HG03565 (cell line): ENCODE results near the gene LCN9.
"Not testable (repeated sequence)": the region's sequence is repeated elsewhere in the genome, so short reads cannot be mapped to it uniquely, and the experiment has no call there.

Source experiments
- ATAC-seq: cut with Tn5 transposase; IDR thresholded peaks from one replicate; pipeline ENCODE4 v1.9.1; 2021; ENCODE audit warnings: mild to moderate bottlenecking, moderate library complexity; ENCODE audit not compliant: unreplicated experiment

LCN9 gene

DNA sequence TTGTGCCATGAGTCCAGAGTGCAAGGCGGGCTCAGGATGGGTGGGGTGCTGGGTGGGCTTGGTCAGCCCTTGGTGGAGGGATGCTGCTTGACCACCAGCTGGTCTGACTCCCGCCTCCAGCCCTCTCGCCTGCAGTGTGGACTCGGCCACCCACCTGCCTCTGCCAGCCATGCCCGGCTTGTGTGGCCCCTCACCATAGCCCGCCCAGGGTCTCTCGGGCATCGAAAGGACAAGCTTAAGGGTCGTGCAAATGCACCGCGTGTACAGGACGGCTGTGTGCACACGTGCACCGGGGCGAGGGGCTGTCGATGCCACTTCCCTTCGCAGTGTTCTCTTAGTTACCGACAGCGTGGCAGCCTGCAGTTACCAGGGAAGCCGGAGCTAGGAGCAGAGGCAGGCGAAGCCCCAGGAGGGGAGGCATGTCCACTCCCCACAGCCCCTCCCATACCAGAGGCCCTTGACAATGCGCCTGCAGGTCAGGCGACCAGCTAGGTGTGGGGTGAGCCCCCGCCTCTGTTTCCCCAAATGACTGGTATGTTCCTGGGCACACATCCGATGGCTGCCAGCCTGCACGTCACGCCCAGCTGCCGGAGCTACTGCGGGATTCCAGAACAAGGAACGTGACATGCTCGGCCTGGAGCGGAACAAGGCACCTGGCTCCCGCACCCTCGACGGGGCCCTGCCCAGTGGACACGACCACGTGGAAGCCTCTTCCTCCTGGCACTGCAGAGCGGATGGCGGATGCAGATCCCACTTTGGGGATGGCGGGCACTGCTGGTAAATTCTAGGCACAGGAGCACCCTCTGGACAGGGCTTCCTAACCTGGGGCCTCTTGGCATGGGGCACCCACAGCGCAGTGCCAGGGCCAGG is 7.8 kb downstream of the LCN9 start:
- no peak for ATAC-seq

DNA sequence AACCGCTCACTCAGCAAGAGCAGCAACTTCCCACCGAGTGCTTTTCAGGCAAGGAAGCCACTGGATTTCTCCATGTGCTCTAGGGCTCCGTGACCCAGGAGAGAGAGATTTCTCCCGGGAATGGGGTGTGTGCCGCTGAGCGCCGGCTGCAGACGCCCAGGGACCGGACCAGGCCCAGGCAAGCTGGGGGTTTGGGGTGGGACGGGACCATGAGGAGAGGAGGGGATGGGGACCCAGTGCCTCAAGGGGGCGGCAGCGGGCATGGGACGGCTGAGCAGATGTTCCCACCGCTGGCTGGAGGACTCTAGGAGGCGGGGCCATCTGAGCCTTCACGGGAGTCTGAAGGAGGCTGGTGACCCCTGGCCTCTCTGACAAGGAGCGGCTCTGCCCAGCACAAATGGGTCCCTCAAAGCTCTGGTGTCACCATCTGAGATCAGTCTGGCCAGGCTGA is 8.5 kb downstream of the LCN9 start:
- no peak for ATAC-seq

GRCh38 chr9:135672786-135673185 is 9.7 kb downstream of the LCN9 start:
- not testable (repeated sequence) for ATAC-seq

- no peak for ATAC-seq
Observed at GRCh38 chr9:135673941-135674340, 10.8 kb downstream of the LCN9 start.

DNA sequence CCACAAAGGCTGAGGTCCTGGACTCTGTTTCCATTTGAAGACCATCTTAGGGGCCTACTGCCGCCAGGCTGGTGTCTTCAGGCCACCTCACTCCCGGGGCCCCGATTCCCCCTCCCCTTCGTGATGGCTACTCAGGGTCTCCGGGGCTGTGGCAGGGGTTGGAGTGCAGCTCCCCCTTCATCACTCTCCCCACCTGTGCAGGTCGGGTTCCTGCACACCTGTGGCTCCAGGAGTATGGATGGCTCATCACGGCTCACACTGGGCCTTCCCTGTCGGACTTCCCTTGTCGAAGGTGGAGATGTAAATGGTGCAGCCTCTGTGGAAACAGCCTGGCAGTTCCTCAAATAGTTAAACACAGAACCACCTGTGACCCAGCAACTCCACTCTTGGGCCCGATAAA is 11.9 kb downstream of the LCN9 start:
- no peak for ATAC-seq

DNA sequence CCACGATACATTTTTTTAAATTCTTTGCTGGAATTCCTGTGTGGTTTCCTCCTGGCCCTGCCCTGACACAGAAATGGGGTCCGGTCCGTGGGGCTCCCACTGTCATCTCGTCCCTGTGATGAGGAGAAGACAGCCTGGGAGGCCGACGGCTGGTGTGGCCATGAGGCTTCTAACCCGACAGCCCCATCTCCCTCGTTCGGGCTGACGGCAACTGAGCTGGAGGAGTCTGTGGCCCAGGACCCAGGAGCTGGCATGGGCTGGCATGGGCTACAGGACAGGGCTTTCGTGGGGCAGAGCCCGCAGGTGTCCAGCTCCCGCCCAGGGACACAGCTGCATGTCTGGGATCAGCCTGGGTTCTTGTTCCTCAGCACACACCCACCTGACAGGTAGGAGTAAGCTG is 13.8 kb downstream of the LCN9 start:
- ATAC-seq = no peak

DNA sequence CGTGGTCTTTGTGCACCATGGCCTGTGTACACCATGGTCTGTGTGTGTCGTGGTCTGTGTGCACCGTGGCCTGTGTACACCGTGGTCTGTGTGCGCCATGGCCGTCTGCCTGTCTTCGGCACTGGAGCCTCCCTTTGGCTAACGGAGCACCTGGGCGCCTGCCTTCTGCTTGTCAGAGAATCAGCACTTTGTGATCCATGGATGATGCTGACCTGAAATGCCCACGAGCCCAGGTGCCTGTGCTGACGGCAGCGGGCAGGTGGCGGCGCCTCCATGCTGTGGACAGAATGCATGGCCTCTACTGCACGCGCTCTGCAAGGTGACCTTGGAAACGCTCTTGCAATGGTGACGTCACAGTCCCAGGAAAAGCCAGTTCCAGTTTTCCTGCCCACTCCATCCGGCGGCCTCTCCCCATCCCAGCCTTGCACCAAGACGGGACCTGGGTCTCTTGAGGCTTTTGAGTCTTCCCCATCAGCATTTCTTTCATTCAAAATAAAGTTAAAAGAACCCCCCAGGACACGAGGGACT is 14.6 kb downstream of the LCN9 start:
- ATAC-seq = no peak

- no peak for ATAC-seq
Observed at GRCh38 chr9:135678236-135679017, 15.3 kb downstream of the LCN9 start.

DNA sequence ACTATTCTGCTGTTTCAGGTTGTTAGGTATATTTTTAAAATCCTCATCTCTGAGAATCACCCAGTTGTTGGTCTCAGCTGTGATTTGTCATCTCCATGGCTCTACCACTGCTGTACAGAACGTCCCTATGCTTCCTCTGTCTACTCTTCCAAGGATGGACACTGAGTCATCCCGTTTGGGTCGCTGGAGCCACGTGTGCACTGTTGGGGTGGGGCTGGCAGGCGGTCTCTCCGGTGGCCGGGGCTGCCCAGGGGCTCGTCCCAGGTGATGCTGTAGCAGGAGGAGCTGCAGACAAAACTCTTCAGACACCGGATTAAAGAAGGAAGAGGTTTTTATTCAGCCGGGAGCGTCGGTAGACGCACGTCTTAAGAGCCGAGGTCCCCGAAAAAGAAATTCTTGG is 16.9 kb downstream of the LCN9 start:
- no peak for ATAC-seq

DNA sequence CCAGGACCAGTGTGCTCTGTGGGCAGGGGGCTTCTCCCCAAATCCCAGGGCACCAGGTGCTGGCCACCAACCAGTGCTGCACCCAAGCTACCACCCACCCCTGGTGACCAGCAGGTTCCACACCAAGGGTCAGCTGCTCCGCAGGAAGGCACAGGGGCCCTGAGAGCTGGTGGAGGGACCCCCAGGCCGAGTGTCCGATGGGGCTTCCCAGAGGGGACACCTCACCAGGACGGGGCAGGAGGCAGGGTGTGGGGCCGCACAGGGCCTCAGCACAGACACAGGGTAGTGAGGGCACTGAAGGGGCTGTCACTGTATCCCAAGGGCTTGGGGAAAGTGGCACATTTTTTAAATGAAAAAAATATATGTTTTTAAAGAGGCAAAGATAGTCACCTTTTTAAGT is 18.1 kb downstream of the LCN9 start:
- ATAC-seq = no peak

DNA sequence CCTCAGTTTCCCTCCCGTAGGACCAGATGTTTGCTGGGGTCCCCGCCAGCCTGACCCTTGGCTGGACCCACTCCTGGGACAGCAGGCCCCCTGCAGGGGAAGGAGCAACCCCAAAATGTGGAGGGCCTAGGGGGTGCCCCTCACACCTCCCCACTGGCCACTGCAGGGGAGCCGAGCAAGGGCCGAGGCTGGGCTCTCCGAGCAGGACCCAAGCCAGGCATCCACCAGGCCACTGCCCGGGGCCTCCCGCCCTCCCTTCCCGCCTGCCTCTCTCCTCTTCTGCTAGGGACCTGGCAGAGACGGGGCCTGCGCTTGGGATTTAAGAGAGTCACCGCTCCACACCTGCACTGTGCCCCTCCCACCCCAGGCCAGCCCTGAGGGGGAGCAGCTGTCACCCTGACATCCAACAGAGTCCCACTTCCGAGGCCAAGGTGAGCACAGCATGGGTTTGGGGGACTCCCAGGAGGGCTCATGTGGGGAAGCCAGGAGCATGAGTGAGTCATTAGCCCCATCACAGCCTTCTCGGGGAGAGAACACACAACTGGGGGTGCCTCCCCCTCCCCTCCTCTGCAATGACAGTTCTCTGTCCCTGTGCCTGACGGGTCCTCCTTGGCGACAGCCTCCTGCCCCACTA is 20.4 kb downstream of the LCN9 start:
- ATAC-seq = no peak

DNA sequence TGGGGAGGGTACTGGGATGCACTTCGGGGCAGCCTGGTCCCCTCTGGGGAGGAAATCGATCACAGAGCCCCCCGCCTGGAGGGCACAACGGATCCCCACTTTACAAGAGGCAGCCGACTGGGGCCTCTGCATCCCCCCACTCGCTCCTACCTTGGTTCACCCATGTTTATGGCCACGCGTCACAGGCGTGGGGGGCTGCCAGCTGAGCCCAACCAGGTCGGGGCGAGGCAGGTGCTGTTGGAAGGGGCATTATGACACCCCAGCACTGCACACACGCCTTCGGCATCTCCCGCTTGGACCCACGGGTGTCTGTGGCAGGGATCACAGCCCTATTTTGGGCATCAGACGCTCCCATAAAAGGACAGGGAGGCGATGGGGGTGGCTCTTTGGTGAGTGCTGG is 21.6 kb downstream of the LCN9 start:
- no peak for ATAC-seq

GRCh38 chr9:135687216-135687615 is 24.1 kb downstream of the LCN9 start:
- no peak for ATAC-seq

GRCh38 chr9:135689011-135689410 is 25.9 kb downstream of the LCN9 start:
- ATAC-seq = no peak

DNA sequence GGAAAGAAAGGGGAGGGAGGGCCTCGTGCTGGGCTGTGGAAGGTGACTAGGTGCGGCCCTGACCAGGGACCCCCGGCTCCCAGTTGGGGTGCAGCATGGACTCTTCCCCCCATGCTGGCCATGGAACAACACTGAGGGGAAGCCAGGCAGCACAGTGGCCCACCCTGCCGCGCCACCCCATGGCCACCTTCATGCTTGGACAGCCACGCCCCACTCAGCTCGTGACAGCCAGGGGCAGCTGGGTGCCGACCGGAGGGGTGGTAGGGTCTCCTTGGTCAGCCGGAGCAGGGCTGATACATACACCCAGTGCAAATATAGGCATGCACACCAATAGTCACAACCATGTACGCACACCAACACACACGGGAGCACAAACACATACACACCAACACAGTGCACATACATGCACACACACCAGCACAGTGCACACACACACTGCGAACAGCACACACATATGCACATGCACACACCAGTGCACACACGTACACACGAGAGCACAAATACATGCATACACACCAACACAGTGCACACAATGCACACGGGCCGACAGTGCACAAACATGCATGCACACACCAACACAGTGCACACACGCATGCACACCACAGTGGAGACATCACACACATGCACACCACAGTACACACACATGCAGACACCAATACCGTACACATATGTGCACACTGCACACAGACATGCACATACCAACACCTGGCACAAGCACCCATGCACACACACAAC is 27.9 kb downstream of the LCN9 start:
- ATAC-seq = no peak

- ATAC-seq = no peak
Observed at GRCh38 chr9:135692410-135692809, 29.3 kb downstream of the LCN9 start.

DNA sequence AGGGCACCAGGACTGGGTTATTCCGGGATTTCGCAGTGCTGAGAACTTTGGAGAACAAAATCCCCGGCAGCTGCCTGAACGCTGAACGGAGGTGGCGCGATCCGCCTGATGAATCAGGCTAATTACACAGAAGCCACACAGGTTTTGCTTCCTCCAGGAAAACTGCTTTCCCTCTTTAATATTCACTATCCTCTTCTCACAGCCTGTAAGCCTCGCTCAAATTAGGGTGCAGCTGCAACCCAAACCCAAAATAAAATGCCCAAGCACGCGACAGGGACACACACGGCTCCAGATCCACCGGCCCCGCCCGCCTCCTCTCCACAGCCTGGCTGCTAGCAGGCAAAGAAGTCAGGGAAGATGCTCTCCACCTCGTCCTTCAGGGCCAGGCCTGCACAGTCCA is 30.2 kb downstream of the LCN9 start:
- ATAC-seq = no peak

GRCh38 chr9:135693771-135694170 is 30.7 kb downstream of the LCN9 start:
- no peak for ATAC-seq

GRCh38 chr9:135694414-135694813 is 31.3 kb downstream of the LCN9 start:
- no peak for ATAC-seq

- ATAC-seq = no peak
Observed at GRCh38 chr9:135695036-135695435, 31.9 kb downstream of the LCN9 start.

DNA sequence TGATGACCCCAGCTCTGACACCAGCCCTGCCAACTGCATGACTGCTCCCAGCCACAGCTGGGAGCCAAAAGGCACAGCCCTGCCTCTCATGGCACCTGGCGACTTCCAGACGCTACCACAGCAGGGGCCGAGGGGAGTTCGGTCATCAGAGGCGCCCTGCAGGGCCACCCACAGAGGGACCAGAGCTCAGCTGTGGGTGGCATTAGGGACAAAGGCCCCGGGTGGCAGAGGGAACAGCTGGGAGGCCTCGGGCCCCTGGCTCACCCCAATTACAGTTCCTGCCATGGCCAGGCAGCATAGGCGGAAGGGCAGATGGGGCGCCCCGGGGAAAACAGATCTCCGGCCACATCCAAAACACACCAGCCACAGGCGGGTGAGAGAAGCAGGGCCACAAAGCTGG is 32.5 kb downstream of the LCN9 start:
- no peak for ATAC-seq
